Activated CD8-positive, alpha-beta T cell treated with anti-CD3 and anti-CD28 coated beads for 36 hours (primary cell): ENCODE results near the gene KIRREL3. TPM values are rescaled to one million over a fixed set of nuclear protein-coding genes. Genes with fewer than 3 reads are reported as not detected.

Experiments used
- ATAC-seq: fragments of 200-7000 bp; cut with Tn5 transposase; one replicate; pipeline ENCODE4 v1.10.0; 2021; ENCODE audit warnings: mild to moderate bottlenecking, moderate library complexity
- CTCF ChIA-PET: fragments of 350-600 bp; sonication (Branson Sonifier 250); formaldehyde crosslinking; loops from one replicate; lab custom pipeline; 2021; ENCODE audit warnings: antibody characterized with exemption; lab: Charles Lee
- POLR2A ChIA-PET: fragments of 350-600 bp; sonication (Branson Sonifier 250); formaldehyde crosslinking; loops from one replicate; lab custom pipeline; 2021; ENCODE audit warnings: antibody characterized with exemption; lab: Charles Lee
- DNase-seq: peaks from one replicate; pipeline ENCODE4 v3.0.0-alpha.2; 2020
- H3K27ac Mint-ChIP-seq: one replicate; pipeline ENCODE4 v1.8.0; 2021; ENCODE audit warnings: mild to moderate bottlenecking, mixed read lengths
- H3K27me3 Mint-ChIP-seq: one replicate; pipeline ENCODE4 v1.8.0; 2021; ENCODE audit warnings: mixed read lengths
- H3K36me3 Mint-ChIP-seq: one replicate; pipeline ENCODE4 v1.8.0; 2021; ENCODE audit warnings: low read depth, mixed read lengths
- H3K4me1 Mint-ChIP-seq: one replicate; pipeline ENCODE4 v1.8.0; 2021; ENCODE audit warnings: low read depth, mixed read lengths
- H3K4me3 Mint-ChIP-seq: one replicate; pipeline ENCODE4 v1.8.0; 2021; ENCODE audit warnings: mild to moderate bottlenecking, moderate library complexity, mixed read lengths
- H3K9me3 Mint-ChIP-seq: one replicate; pipeline ENCODE4 v1.8.0; 2021; ENCODE audit warnings: mixed read lengths
- CTCF ChIP-seq: fragments of 200-600 bp; IDR thresholded peaks from one replicate; pipeline ENCODE4 v1.8.0; 2022; ENCODE audit warnings: antibody characterized with exemption, mild to moderate bottlenecking
- intact Hi-C: fragments of 100-400 bp; cut with micrococcal nuclease; formaldehyde crosslinking; loops from one replicate; pipeline ENCODE4 v1.10.0; 2022
- total RNA-seq, 2 experiments: library from RNA; stranded (reverse); gene quantifications; one replicate each; pipeline ENCODE4 v1.2.3, GENCODE V29; 2021

The KIRREL3 gene
- total RNA-seq, 2 experiments from 2014 or later = not detected

DNA sequence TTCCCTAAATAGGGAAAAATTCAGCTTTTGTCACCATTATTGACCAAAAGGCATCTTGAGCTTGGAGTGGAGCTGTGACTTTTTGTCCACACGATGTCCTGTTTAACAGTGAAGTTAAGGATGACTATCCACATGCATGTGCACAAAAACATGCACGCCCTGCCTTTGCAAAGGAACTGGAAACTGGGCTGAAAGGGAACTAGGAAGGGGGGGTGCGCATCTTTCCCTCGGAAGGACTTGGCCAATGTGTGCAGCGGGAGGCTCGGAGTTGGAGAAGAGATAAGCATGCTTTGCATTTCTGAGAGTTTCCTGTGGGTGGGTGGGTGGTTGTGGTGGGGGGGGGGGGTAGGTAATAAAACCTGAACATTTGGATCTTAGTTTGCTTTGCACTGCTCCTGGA, 411 bp upstream of the KIRREL3 start:
- H3K9me3 Mint-ChIP-seq = no peaks in the 10 kb centered on the region
- TF ChIP-seq CTCF = no peak
- no peak overlapping the region for H3K27ac Mint-ChIP-seq
- H3K36me3 Mint-ChIP-seq = no peaks in the 10 kb centered on the region
- DNase-seq = no peak
- ChIA-PET CTCF (interaction anchor here (1.2 kb wide), 1 partner anchor 15 kb away, joined by 3 read pairs; no protein-coding TSS in a partner anchor), POLR2A (no interaction called here)
- no peak for ATAC-seq
- H3K4me1 Mint-ChIP-seq = no peaks in the 10 kb centered on the region
- peaks cover 52% of the 10 kb centered on the region for H3K27me3 Mint-ChIP-seq
- intact Hi-C loops = no loop called here
- no peak overlapping the region for H3K4me3 Mint-ChIP-seq

GRCh38 chr11:126999366-126999765, 1.2 kb downstream of the KIRREL3 start:
- CTCF ChIA-PET = interaction anchor here (2.0 kb wide), 1 partner anchor 11 kb away, joined by 5 read pairs; no protein-coding TSS in a partner anchor
- POLR2A ChIA-PET = no interaction called here
- no peaks in the 10 kb centered on the region for H3K4me1 Mint-ChIP-seq
- H3K9me3 Mint-ChIP-seq = no peaks in the 10 kb centered on the region
- no peak for TF ChIP-seq CTCF
- no peaks in the 10 kb centered on the region for H3K36me3 Mint-ChIP-seq
- H3K4me3 Mint-ChIP-seq = no peak overlapping the region
- DNase-seq (no peak), ATAC-seq (no peak)
- intact Hi-C loops = loop anchor here (10.0 kb wide), 1 partner anchor 555 kb away; no protein-coding TSS in a partner anchor
- no peak overlapping the region for H3K27ac Mint-ChIP-seq
- peaks cover 39% of the 10 kb centered on the region for H3K27me3 Mint-ChIP-seq

- no peak for ATAC-seq
- CTCF ChIA-PET = no interaction called here
- POLR2A ChIA-PET = no interaction called here
- no peaks in the 10 kb centered on the region for H3K9me3 Mint-ChIP-seq
- no peak for TF ChIP-seq CTCF
- H3K4me1 Mint-ChIP-seq = no peaks in the 10 kb centered on the region
- no peaks in the 10 kb centered on the region for H3K36me3 Mint-ChIP-seq
- H3K27me3 Mint-ChIP-seq = peaks cover 32% of the 10 kb centered on the region
- H3K4me3 Mint-ChIP-seq = no peak overlapping the region
- intact Hi-C loops = loop anchor here (10.0 kb wide), 1 partner anchor 553 kb away; no protein-coding TSS in a partner anchor
- DNase-seq = no peak
- no peak overlapping the region for H3K27ac Mint-ChIP-seq
Observed at GRCh38 chr11:126997641-126998040, 2.9 kb downstream of the KIRREL3 start.

- Mint-ChIP-seq H3K27me3 (peaks cover 29% of the 10 kb centered on the region), H3K9me3 (no peaks in the 10 kb centered on the region), H3K4me3 (no peak overlapping the region), H3K36me3 (no peaks in the 10 kb centered on the region), H3K27ac (no peak overlapping the region), H3K4me1 (no peaks in the 10 kb centered on the region)
- no peak for ATAC-seq
- intact Hi-C loops = loop anchor here (10.0 kb wide), 1 partner anchor 552 kb away; no protein-coding TSS in a partner anchor
- TF ChIP-seq CTCF = no peak
- ChIA-PET POLR2A (no interaction called here), CTCF (no interaction called here)
- no peak for DNase-seq
Observed at GRCh38 chr11:126997196-126997595, 3.4 kb downstream of the KIRREL3 start.

GRCh38 chr11:126996036-126996804, 4.3 kb downstream of the KIRREL3 start:
- Mint-ChIP-seq H3K27me3 (peaks cover 25% of the 10 kb centered on the region), H3K9me3 (no peaks in the 10 kb centered on the region), H3K36me3 (no peaks in the 10 kb centered on the region), H3K4me1 (no peaks in the 10 kb centered on the region), H3K4me3 (no peak overlapping the region), H3K27ac (no peak overlapping the region)
- POLR2A ChIA-PET = no interaction called here
- ATAC-seq (no peak), DNase-seq (no peak)
- TF ChIP-seq CTCF = no peak
- intact Hi-C loops = loop anchor here (10.0 kb wide), 1 partner anchor 551 kb away; no protein-coding TSS in a partner anchor
- CTCF ChIA-PET = no interaction called here
